ENCODE measurements around the gene FXYD3.

DNA sequence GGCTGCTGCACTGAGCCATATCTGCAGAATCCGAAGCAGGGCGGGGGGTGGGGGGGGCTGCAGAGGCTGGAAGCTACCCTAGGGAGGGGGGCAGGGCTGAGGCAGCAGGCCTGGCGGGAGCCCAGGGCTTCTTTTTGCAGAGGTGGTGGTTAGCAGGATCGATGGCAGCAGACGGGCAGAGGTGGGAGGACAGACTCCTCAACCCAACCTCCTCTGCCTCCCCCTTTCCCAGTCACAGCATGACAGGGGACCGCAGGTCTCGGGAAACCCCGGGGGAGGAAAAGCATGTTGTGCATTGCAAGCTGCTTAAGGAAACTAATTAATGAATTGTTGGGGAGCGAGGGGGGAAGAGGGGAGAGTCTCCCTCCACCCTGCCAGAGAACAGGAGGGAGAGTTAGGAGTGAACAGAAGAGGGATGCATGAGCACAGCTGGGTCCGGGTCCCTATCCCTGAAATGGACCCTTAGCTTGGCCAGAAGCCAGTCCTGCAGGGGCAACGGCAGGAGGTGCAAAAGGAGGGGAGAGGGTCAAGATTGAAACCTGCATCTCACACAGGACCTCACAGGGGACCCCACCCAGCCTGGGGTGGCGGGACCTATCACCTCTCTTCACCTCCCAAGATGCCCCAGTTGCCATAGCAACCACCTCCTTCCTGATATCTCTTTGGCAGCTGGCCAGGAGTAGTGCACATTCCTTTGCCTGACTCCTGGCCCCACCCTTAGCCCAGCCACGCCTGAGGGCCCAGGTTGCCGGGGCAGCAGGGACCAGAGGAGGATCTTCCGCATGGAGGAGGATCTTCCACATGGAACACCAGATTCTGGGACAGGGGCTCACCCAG is 29.2 kb downstream of the FXYD3 start:
- TF ChIP-seq SIN3A (IDR thresholded peaks at IDR 0.05; ENCODE audit: borderline replicate concordance, insufficient read depth, low read length) (no peak), TAF1 (IDR thresholded peaks at IDR 0.05; ENCODE audit: borderline replicate concordance, insufficient read depth, low read length) (no peak)

Measured in PFSK-1 (cell line).